SH-SY5Y (cell line): Measurements from ENCODE around the gene CLK2.
A peak's percentile ranks its signal among the peaks of the same experiment; 100 is the strongest.

Source experiments
- GATA2 ChIP-seq: IDR thresholded peaks from 2 replicates; pipeline ENCODE4 v1.6.1; 2011; ENCODE audit warnings: mild to moderate bottlenecking, low read depth, low read length
- GATA3 ChIP-seq: IDR thresholded peaks from 2 replicates; pipeline ENCODE4 v1.6.1; 2011; ENCODE audit warnings: low read depth, mild to moderate bottlenecking, low read length, moderate library complexity

GRCh38 chr1:155244368-155245162 lies 28.7 kb downstream of the CLK2 start:
- TF ChIP-seq GATA3, result no peak
- TF ChIP-seq GATA2, result peak; percentile 63; the same call in 1 of the 2 replicates
